ENCODE results near the gene SF1.

The SF1 gene

DNA sequence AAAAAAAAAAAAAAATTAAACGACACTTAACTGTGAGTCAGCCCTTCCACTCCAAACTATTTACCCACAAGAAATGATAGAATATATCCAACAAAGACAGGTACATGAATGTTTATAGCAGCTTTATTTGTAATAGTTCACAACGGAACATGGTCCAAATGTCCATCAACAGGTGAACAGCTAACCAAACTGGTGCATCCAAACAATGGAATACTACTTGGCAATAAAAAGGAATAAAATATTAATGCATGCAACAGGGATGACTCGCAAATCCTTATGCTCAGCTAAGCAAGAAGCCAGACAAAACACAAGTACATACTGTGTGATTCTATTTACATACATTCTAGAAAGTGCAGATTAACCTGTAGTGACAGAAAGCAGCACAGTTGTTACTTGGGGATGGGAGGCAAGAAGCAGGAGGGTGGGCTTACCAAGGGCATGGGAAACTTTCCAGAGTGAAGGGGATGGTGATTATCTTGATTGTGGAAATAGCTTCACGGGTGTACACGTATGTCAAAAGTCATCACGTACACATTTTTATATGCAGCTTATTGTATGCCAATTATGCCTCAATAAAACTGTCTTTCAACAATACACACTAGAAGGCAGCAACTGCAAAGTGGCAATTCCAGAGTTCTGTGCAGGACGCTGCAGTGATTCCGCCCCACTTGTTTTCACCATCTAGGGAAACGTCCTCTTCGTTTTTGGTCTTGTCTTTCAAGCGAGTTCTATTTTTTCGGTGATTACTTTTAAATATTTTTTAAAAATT is 6.7 kb upstream of the SF1 start:
- H3K79me2 ChIP-seq (ENCODE audit: insufficient read depth, low read depth) = no peaks in the 10 kb centered on the region
- no peak for TF ChIP-seq CTCF (conservative IDR thresholded peaks at IDR 0.05; ENCODE audit: low read depth, low read length)
- no peak overlapping the region for H3K27ac ChIP-seq
- peaks cover 3% of the 10 kb centered on the region for H3K4me1 ChIP-seq (ENCODE audit: low read depth, poor library complexity, severe bottlenecking)
- H4K20me1 ChIP-seq (ENCODE audit: insufficient read depth) = no peaks in the 10 kb centered on the region
- H3K9ac ChIP-seq = no peak overlapping the region
- no peak overlapping the region for H3K4me2 ChIP-seq
- H3K4me3 ChIP-seq (IDR thresholded peaks at IDR 0.05; ENCODE audit: insufficient read depth, low read depth, low read length) = no peak overlapping the region
- H3K36me3 ChIP-seq (ENCODE audit: insufficient read depth) = no peaks in the 10 kb centered on the region
- no peaks in the 10 kb centered on the region for H3K27me3 ChIP-seq (ENCODE audit: insufficient read depth, low read depth)
- H2AFZ ChIP-seq (ENCODE audit: low read depth) = no peak overlapping the region

- peaks cover 47% of the 10 kb centered on the region for H3K4me1 ChIP-seq (ENCODE audit: low read depth, poor library complexity, severe bottlenecking)
- no peaks in the 10 kb centered on the region; the same call in 1 of the 2 replicates for H3K27me3 ChIP-seq (ENCODE audit: insufficient read depth, low read depth)
- H4K20me1 ChIP-seq (ENCODE audit: insufficient read depth) = peaks cover 42% of the 10 kb centered on the region
- H3K79me2 ChIP-seq (ENCODE audit: insufficient read depth, low read depth) = peaks cover 44% of the 10 kb centered on the region
- no peak overlapping the region for H3K4me3 ChIP-seq (IDR thresholded peaks at IDR 0.05; ENCODE audit: insufficient read depth, low read depth, low read length)
- no peak for TF ChIP-seq CTCF (conservative IDR thresholded peaks at IDR 0.05; ENCODE audit: low read depth, low read length)
- H3K9ac ChIP-seq = peak overlapping the region; percentile 88
- peak overlapping the region; percentile 94 for H3K27ac ChIP-seq
- H3K36me3 ChIP-seq (ENCODE audit: insufficient read depth) = peaks cover 24% of the 10 kb centered on the region; the same call in 1 of the 2 replicates
- no peak overlapping the region for H3K4me2 ChIP-seq
- H2AFZ ChIP-seq (ENCODE audit: low read depth) = no peak overlapping the region
These were observed 194 bp downstream of the SF1 start for GRCh38 chr11:64778223-64778472.

- Histone ChIP-seq H3K79me2 (ENCODE audit: insufficient read depth, low read depth) (peaks cover 49% of the 10 kb centered on the region), H3K4me2 (peak overlapping the region; percentile 55), H4K20me1 (ENCODE audit: insufficient read depth) (peaks cover 46% of the 10 kb centered on the region), H3K4me3 (IDR thresholded peaks at IDR 0.05; ENCODE audit: insufficient read depth, low read depth, low read length) (peak overlapping the region; percentile 46), H3K4me1 (ENCODE audit: low read depth, poor library complexity, severe bottlenecking) (peaks cover 52% of the 10 kb centered on the region), H3K9ac (peak overlapping the region; percentile 88), H3K27ac (peak overlapping the region; percentile 94), H3K27me3 (ENCODE audit: insufficient read depth, low read depth) (no peaks in the 10 kb centered on the region; the same call in 1 of the 2 replicates), H3K36me3 (ENCODE audit: insufficient read depth) (peaks cover 26% of the 10 kb centered on the region; the same call in 1 of the 2 replicates), H2AFZ (ENCODE audit: low read depth) (no peak overlapping the region)
- TF ChIP-seq CTCF (conservative IDR thresholded peaks at IDR 0.05; ENCODE audit: low read depth, low read length) = no peak
These were observed 706 bp downstream of the SF1 start for GRCh38 chr11:64777449-64778222.

DNA sequence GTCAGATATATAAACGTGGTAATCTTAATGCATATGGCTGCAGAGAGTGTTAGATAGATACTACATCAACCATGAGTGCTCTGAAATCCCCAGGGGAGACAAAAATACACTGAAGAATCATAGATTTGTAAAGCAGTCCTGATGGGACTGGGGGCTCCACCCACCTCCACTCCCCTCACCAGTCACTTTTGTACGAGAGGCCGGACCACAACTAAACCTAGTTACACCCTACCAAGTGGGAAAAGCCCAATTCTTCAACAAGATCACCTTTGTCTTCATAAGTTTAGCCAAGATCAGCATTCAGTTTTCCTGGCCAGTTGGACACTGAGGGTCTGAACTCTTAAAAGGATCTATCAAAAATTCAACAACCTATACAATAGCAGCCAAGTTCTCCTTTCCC is 1.5 kb downstream of the SF1 start:
- H4K20me1 ChIP-seq (ENCODE audit: insufficient read depth) = peaks cover 53% of the 10 kb centered on the region
- no peaks in the 10 kb centered on the region; the same call in 1 of the 2 replicates for H3K27me3 ChIP-seq (ENCODE audit: insufficient read depth, low read depth)
- peak overlapping the region; percentile 1; the same call in 1 of the 2 replicates for H3K27ac ChIP-seq
- H3K4me1 ChIP-seq (ENCODE audit: low read depth, poor library complexity, severe bottlenecking) = peaks cover 60% of the 10 kb centered on the region
- peak overlapping the region; percentile 55 for H3K4me2 ChIP-seq
- H3K4me3 ChIP-seq (IDR thresholded peaks at IDR 0.05; ENCODE audit: insufficient read depth, low read depth, low read length) = peak overlapping the region; percentile 46
- TF ChIP-seq CTCF (conservative IDR thresholded peaks at IDR 0.05; ENCODE audit: low read depth, low read length) = no peak
- peaks cover 34% of the 10 kb centered on the region; the same call in 1 of the 2 replicates for H3K36me3 ChIP-seq (ENCODE audit: insufficient read depth)
- H3K9ac ChIP-seq = peak overlapping the region; percentile 16; the same call in 1 of the 2 replicates
- H3K79me2 ChIP-seq (ENCODE audit: insufficient read depth, low read depth) = peaks cover 57% of the 10 kb centered on the region
- H2AFZ ChIP-seq (ENCODE audit: low read depth) = no peak overlapping the region
